HepG2 (cell line): ENCODE results near the gene ATG4A. TPM values are rescaled to one million over a fixed set of nuclear protein-coding genes. Genes with fewer than 3 reads are reported as not detected.

Experiments used
- ATAC-seq: fragments of 200-7000 bp; cut with Tn5 transposase; 3 replicates; pipeline ENCODE4 v1.9.1; 2020; ENCODE audit warnings: mild to moderate bottlenecking, moderate library complexity
- BruUV-seq: library from RNA; stranded (reverse); fragments of 400-500 nt; replicated peaks from 2 replicates; lab custom pipeline; 2021; lab: Mats Ljungman, UMichigan
- CTCF ChIA-PET: fragments of 300-600 bp; formaldehyde crosslinking; extraction: SDS; loops from one replicate; lab custom pipeline; 2021; ENCODE audit warnings: low total read pairs, inconsistent platforms, low intra/inter-chr PET ratio; lab: Yijun Ruan, JAX
- POLR2A ChIA-PET: fragments of 350-600 bp; sonication (Branson Sonifier 250); formaldehyde crosslinking; loops from one replicate; lab custom pipeline; 2020; ENCODE audit warnings: antibody characterized with exemption, inconsistent platforms; lab: Yijun Ruan, JAX
- DNase-seq: peaks from one replicate; pipeline ENCODE4 v3.0.0-alpha.2; 2015; ENCODE audit warnings: low spot score
- FAIRE-seq: peaks from 3 replicates; lab custom pipeline; 2011; peaks lifted over from hg19 to GRCh38; lab: Jason Lieb, UNC
- H2AFZ ChIP-seq: one replicate; pipeline ENCODE4 v1.6.1; 2011; ENCODE audit warnings: low read length, inconsistent platforms
- H3K27ac ChIP-seq: fragments of 300-600 bp; 3 replicates; pipeline ENCODE4 v1.8.0; 2011; ENCODE audit warnings: mixed run types, mild to moderate bottlenecking, mixed read lengths, low read length, inconsistent platforms; ENCODE audit not compliant: insufficient read depth; ENCODE audit errors: extremely low read length
- H3K27me3 ChIP-seq, 2 experiments: fragments of 200-600 bp in 1 of 2; 2 replicates in 1 of 2; 3 replicates in 1 of 2; pipeline versions ENCODE4 v1.6.0 to v1.8.0; 2011; ENCODE audit warnings: low read length in 2 of 2, mild to moderate bottlenecking in 2 of 2, moderate library complexity in 2 of 2, inconsistent platforms in 1 of 2; ENCODE audit not compliant: insufficient read depth in 2 of 2, control insufficient read depth in 1 of 2
- H3K36me3 ChIP-seq, 2 experiments: fragments of 200-600 bp in 1 of 2; replicated peaks in 1 of 2; 2 replicates in 1 of 2; 3 replicates in 1 of 2; pipeline versions ENCODE4 v1.5.1 to v1.8.0; 2011; ENCODE audit warnings: low read length in 2 of 2, inconsistent platforms in 1 of 2; ENCODE audit not compliant: insufficient read depth in 2 of 2, control insufficient read depth in 1 of 2
- H3K4me1 ChIP-seq: 2 replicates; pipeline ENCODE4 v1.5.1; 2012; ENCODE audit warnings: low read length, inconsistent platforms; ENCODE audit not compliant: insufficient read depth
- H3K4me2 ChIP-seq: 2 replicates; pipeline ENCODE4 v1.6.0; 2011; ENCODE audit warnings: low read depth, low read length, inconsistent platforms
- H3K4me3 ChIP-seq, 3 experiments: fragments of 200-600 bp in 1 of 3; sonication (generic), shearing (Covaris generic) in 1 of 3; replicated peaks in 1 of 3; 2 replicates each; pipeline ENCODE4 v1.5.1; 2011 to 2016; ENCODE audit warnings: low read length in 3 of 3, inconsistent platforms in 2 of 3, low read depth in 2 of 3, mild to moderate bottlenecking in 2 of 3, control low read depth in 1 of 3, mixed read lengths in 1 of 3; ENCODE audit not compliant: insufficient read depth in 1 of 3
- H3K79me2 ChIP-seq: one replicate; pipeline ENCODE4 v1.6.1; 2011; ENCODE audit warnings: low read length, inconsistent platforms; ENCODE audit not compliant: insufficient read depth
- H3K9ac ChIP-seq: 2 replicates; pipeline ENCODE4 v1.6.0; 2011; ENCODE audit warnings: mild to moderate bottlenecking, low read depth, low read length, inconsistent platforms; ENCODE audit not compliant: insufficient read depth
- H3K9me3 ChIP-seq: 2 replicates; pipeline ENCODE4 v1.5.1; 2012; ENCODE audit warnings: mild to moderate bottlenecking, low read length
- H4K20me1 ChIP-seq: 2 replicates; pipeline ENCODE4 v1.6.0; 2011; ENCODE audit warnings: inconsistent platforms, mild to moderate bottlenecking, low read length, moderate library complexity; ENCODE audit not compliant: insufficient read depth
- MAFF ChIP-seq: IDR thresholded peaks from 2 replicates; pipeline ENCODE4 v1.6.1; 2011; ENCODE audit warnings: low read depth, low read length, improper control_type of control experiment
- MAFK ChIP-seq, 2 experiments: IDR thresholded peaks in 1 of 2; conservative IDR thresholded peaks in 1 of 2; 2 replicates each; pipeline ENCODE4 v1.6.1; 2011; ENCODE audit warnings: improper control_type of control experiment in 2 of 2, low read length in 2 of 2
- NFRKB ChIP-seq: fragments of 450-650 bp; IDR thresholded peaks from 2 replicates; pipeline ENCODE4 v1.6.1; 2017
- RCOR2 ChIP-seq: IDR thresholded peaks from 2 replicates; pipeline ENCODE4 v1.6.1; 2016; ENCODE audit warnings: missing biosample characterization, missing genetic modification reagents
- SOX5 ChIP-seq: IDR thresholded peaks from 2 replicates; pipeline ENCODE4 v1.6.1; 2016; ENCODE audit warnings: borderline replicate concordance
- SP4 ChIP-seq: sonication (generic); formaldehyde crosslinking; IDR thresholded peaks from 2 replicates; pipeline ENCODE4 v1.8.1; 2023; ENCODE audit warnings: mild to moderate bottlenecking, missing genetic modification reagents
- SSRP1 ChIP-seq: IDR thresholded peaks from 2 replicates; pipeline ENCODE4 v1.6.1; 2016; ENCODE audit warnings: control low read depth
- ZFP37 ChIP-seq: sonication (generic); formaldehyde crosslinking; IDR thresholded peaks from 2 replicates; pipeline ENCODE4 v1.4.0; 2020; ENCODE audit warnings: missing genetic modification reagents, borderline replicate concordance
- ZIK1 ChIP-seq: sonication (generic); formaldehyde crosslinking; IDR thresholded peaks from 2 replicates; pipeline ENCODE4 v1.5.0; 2020; ENCODE audit warnings: mild to moderate bottlenecking, low read depth, missing genetic modification reagents, borderline replicate concordance
- ZNF543 ChIP-seq: sonication (generic); formaldehyde crosslinking; IDR thresholded peaks from 2 replicates; pipeline ENCODE4 v1.4.0; 2020; ENCODE audit warnings: mild to moderate bottlenecking, missing genetic modification reagents
- ZNF703 ChIP-seq: sonication (generic); formaldehyde crosslinking; IDR thresholded peaks from 2 replicates; pipeline ENCODE4 v1.5.1; 2020; ENCODE audit warnings: missing genetic modification reagents, mild to moderate bottlenecking, moderate library complexity, borderline replicate concordance
- WGBS: methylation state at CpG from one replicate; pipeline ENCODE4 v1.1.6; 2017; ENCODE audit warnings: low lambda C conversion rate; 5-methylcytosine and 5-hydroxymethylcytosine counted together
- in situ Hi-C: cut with HindIII; loops from 2 replicates; pipeline ENCODE4 v1.10.0; 2017; ENCODE audit warnings: low pct_unique_long_range_greater_than_20kb; ENCODE audit not compliant: extremely low pct_ligation_motif_present
- intact Hi-C: fragments of 100-400 bp; cut with micrococcal nuclease; formaldehyde crosslinking; loops from one replicate; pipeline ENCODE4 v1.10.0; 2022; ENCODE audit not compliant: unreplicated experiment
- polyA plus RNA-seq, 8 experiments: library from polyadenylated mRNA; depleted of rRNA in 3 of 8; stranded (reverse) in 7 of 8; unstranded in 1 of 8; fragments of >200 nt; fragmentation: Illumina TruSeq in 4 of 8; extraction: Trizol in 4 of 8; gene quantifications; 2 replicates each; pipeline versions ENCODE4 v1.2.1 to v1.2.3, GENCODE V29; 2011 to 2016; ENCODE audit warnings: low read depth in 4 of 8, missing spikeins in 1 of 8, mixed read lengths in 1 of 8; ENCODE audit not compliant: insufficient read depth in 1 of 8
- total RNA-seq, 5 experiments: library from RNA; depleted of rRNA; stranded (reverse); fragments of >200 nt; fragmentation: Illumina TruSeq; extraction: Trizol; gene quantifications; 2 replicates each; pipeline ENCODE4 v1.2.3, GENCODE V29; 2016; ENCODE audit warnings: low read depth in 1 of 5
- TF ChIP-seq, protein P1 (sequence below): sonication (generic); formaldehyde crosslinking; IDR thresholded peaks from 2 replicates; pipeline ENCODE4 v1.5.1; 2020; ENCODE audit warnings: mild to moderate bottlenecking, missing genetic modification reagents
- TF ChIP-seq, protein P2 (sequence below): sonication (generic); formaldehyde crosslinking; IDR thresholded peaks from 2 replicates; pipeline ENCODE4 v1.8.0; 2022; ENCODE audit warnings: mild to moderate bottlenecking, missing genetic modification reagents, moderate library complexity

Gene ATG4A
- total and polyA plus RNA-seq, 2 of the 13 experiments (the other 11 are each of a cell fraction or from before 2014, with no cell fraction given), result 3.3 to 6.3 TPM

DNA sequence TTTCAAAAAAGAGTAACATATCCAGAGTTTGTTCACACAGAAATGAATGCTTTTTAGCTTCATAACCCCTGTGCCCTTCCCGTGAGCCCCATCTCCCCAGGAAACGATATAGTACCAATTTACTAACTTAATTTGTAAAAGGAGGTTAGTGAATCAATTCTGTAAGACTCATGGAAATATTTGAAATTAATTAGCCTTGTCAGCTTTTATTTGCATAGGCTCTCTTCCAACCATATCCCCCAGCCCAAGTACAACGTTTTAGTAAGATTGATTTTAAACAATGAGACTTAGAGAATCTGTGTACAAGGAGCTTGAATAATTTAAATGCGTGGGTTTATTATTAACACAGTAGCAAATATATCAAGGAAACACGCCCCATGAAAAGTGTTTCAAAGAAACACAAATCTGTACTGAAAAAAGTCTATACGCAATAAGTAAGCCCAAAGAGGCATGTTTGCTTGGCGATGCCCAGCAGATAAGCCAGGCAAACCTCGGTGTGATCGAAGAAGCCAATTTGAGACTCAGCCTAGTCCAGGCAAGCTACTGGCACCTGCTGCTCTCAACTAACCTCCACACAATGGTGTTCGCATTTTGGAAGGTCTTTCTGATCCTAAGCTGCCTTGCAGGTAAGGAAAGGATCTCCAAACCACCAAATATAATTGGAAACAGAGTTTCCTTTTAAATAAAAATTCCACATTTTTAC, 46.9 kb upstream of the ATG4A start, which contains the start of gene VSIG1:
Gene VSIG1, plus strand, starts transcription at position 512 of the 703 bp plus-strand sequence. Its CDS starts 66 bp downstream, at position 578.
- ChIA-PET POLR2A (no interaction called here), CTCF (no interaction called here)
- Histone ChIP-seq H3K4me3 (no peak within 1 kb of the TSS), H3K4me2 (no peak within 1 kb of the TSS), H3K27ac (no peak within 1 kb of the TSS), H3K27me3 (no peaks in the 10 kb centered on the region), H3K9ac (no peak within 1 kb of the TSS), H4K20me1 (no peaks in the 10 kb centered on the region), H3K36me3 (no peaks in the 10 kb centered on the region), H2AFZ (no peak within 1 kb of the TSS), H3K4me1 (no peaks in the 10 kb centered on the region), H3K79me2 (no peaks in the 10 kb centered on the region), H3K9me3 (no peaks in the 10 kb centered on the region)
- no peak for DNase-seq
- no peak for FAIRE-seq
- in situ Hi-C loops (no loop called here), intact Hi-C loops (no loop called here)
- no TSS peak for BruUV-seq
- TF ChIP-seq NFRKB (no peak), ZFP37 (no peak), ZIK1 (CRISPR knock-in tag) (no peak), SOX5 (no peak), ZNF703 (CRISPR knock-in tag) (no peak), SP4 (CRISPR knock-in tag) (no peak), RCOR2 (no peak), MAFF (peak; percentile 48), ZNF543 (CRISPR knock-in tag) (no peak), MAFK (conservative IDR thresholded peaks at IDR 0.05 in 1 of 2, IDR thresholded peaks at IDR 0.05 in 1 of 2; ENCODE audit: low read length in 2 of 2) (peak in 1 of 2 experiments; percentile 68; a peak in 3 of 4 replicates), SSRP1 (no peak)
- TF ChIP-seq, protein P1, sequence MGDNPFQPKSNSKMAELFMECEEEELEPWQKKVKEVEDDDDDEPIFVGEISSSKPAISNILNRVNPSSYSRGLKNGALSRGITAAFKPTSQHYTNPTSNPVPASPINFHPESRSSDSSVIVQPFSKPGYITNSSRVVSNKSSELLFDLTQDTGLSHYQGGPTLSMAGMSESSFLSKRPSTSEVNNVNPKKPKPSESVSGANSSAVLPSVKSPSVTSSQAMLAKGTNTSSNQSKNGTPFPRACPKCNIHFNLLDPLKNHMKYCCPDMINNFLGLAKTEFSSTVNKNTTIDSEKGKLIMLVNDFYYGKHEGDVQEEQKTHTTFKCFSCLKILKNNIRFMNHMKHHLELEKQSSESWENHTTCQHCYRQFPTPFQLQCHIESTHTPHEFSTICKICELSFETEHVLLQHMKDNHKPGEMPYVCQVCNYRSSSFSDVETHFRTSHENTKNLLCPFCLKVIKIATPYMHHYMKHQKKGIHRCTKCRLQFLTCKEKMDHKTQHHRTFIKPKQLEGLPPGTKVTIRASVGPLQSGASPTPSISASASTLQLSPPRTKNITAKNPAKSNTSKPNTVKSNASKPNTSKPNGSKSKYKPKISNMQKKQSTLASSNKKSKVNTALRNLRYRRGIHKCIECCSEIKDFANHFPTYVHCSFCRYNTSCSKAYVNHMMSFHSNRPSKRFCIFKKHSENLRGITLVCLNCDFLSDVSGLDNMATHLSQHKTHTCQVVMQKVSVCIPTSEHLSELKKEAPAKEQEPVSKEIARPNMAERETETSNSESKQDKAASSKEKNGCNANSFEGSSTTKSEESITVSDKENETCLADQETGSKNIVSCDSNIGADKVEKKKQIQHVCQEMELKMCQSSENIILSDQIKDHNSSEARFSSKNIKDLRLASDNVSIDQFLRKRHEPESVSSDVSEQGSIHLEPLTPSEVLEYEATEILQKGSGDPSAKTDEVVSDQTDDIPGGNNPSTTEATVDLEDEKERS (CRISPR knock-in tag), result no peak
- TF ChIP-seq, protein P2, sequence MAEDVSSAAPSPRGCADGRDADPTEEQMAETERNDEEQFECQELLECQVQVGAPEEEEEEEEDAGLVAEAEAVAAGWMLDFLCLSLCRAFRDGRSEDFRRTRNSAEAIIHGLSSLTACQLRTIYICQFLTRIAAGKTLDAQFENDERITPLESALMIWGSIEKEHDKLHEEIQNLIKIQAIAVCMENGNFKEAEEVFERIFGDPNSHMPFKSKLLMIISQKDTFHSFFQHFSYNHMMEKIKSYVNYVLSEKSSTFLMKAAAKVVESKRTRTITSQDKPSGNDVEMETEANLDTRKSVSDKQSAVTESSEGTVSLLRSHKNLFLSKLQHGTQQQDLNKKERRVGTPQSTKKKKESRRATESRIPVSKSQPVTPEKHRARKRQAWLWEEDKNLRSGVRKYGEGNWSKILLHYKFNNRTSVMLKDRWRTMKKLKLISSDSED (CRISPR knock-in tag), result no peak
- no peak for ATAC-seq
- 5% methylated on average over 10 of the region's 10 CpGs for WGBS
